PC-3 (cell line): ENCODE measurements around the gene VTI1A.

ENCODE experiments used
- CTCF ChIP-seq: fragments of 300-600 bp; sonication (generic); conservative IDR thresholded peaks from 2 replicates; pipeline ENCODE4 v1.5.1; 2017; ENCODE audit warnings: antibody characterized with exemption, low read depth, mild to moderate bottlenecking, low read length
- EZH2 ChIP-seq: fragments of 300-600 bp; sonication (generic); IDR thresholded peaks from one replicate; pipeline ENCODE4 v1.6.1; 2017; ENCODE audit warnings: antibody characterized with exemption, mild to moderate bottlenecking, low read length; ENCODE audit not compliant: unreplicated experiment

DNA sequence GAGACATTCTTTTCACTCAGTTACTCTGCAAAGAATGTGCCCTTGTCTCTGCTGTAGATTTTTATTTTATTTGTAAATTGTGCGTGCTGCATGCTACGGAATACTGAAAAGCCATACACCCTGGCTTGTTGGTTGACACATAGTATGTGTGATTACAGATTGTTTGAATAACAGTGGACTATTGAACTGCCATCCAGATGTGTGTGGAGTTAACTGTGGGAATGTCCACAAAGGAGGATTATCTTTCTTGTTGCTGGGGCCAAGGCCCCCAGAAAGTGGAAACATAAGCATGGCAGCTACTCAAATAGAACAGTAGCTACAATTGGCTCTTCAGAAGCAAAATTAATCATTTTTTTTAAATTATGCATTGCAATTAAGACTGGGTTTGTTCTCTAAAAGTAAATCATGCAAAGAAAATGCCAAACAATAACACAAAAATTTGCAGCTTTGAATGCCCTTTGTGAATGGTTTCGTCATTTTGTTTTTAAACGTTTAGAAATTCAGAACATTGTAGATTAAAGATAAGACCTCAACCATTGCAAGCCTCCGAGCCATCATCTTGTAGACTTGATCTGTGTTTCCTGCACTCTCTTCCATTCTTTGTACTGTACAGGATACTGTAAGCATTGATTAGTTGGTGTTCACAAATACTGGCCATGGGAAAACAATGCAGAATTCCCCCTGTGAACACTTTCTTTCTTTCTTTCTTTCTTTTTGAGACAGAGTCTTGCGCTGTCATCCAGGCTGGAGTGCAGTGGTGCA lies 292.8 kb downstream of the VTI1A start:
- TF ChIP-seq EZH2 (no peak), CTCF (no peak)
